Left lung (tissue), 10 donors: Measurements from ENCODE around the gene TMEM120A. TPM values are rescaled to one million over a fixed set of nuclear protein-coding genes. Genes with fewer than 3 reads are reported as not detected.

Experiments used
- ATAC-seq: fragments of 200-7000 bp; cut with Tn5 transposase; one replicate; pipeline ENCODE4 v1.9.1; 2020; ENCODE audit warnings: moderate library complexity
- DNase-seq, 4 donors: peaks; one replicate each; pipeline ENCODE4 v3.0.0-alpha.2; 2013 to 2020
- H3K27ac ChIP-seq, 2 donors: fragments of 200-600 bp; sonication (generic) in 1 of 2; one replicate each; pipeline versions ENCODE4 v1.5.0 to v1.8.0; 2020 to 2021
- H3K27me3 ChIP-seq, 2 donors: fragments of 200-600 bp; sonication (generic) in 1 of 2; one replicate each; pipeline versions ENCODE4 v1.5.0 to v1.8.0; 2020 to 2021
- H3K36me3 ChIP-seq, 2 donors: fragments of 200-600 bp; sonication (generic) in 1 of 2; one replicate each; pipeline versions ENCODE4 v1.5.0 to v1.8.0; 2020 to 2021
- H3K4me1 ChIP-seq, 2 donors: fragments of 200-600 bp; one replicate each; pipeline ENCODE4 v1.8.0; 2021
- H3K4me3 ChIP-seq, 2 donors: fragments of 200-600 bp; sonication (generic) in 1 of 2; one replicate each; pipeline versions ENCODE4 v1.5.0 to v1.8.0; 2020 to 2021; ENCODE audit warnings: mild to moderate bottlenecking in 1 of 2
- H3K9me3 ChIP-seq, 2 donors: fragments of 200-600 bp; sonication (generic) in 1 of 2; one replicate each; pipeline versions ENCODE4 v1.5.0 to v1.8.0; 2020 to 2021
- CTCF ChIP-seq, 2 donors: fragments of 200-600 bp; sonication (generic) in 1 of 2; IDR thresholded peaks; one replicate each; pipeline versions ENCODE4 v1.5.0 to v1.8.0; 2021; ENCODE audit warnings: antibody characterized with exemption in 2 of 2
- intact Hi-C, 2 donors: fragments of 100-400 bp; cut with DNase I; formaldehyde crosslinking; loops; one replicate each; pipeline versions ENCODE4 v1.11.2 to v1.14.2; 2022
- polyA plus RNA-seq, 6 donors: library from polyadenylated mRNA; unstranded; fragments of 120-200 nt; gene quantifications; one replicate each; pipeline ENCODE4 v1.2.1, GENCODE V29; 2013; ENCODE audit not compliant: insufficient read length in 6 of 6
- total RNA-seq, 2 donors: library from RNA; stranded (reverse); fragmentation: NEBNext Ultra II Directional; extraction: Animal tissue kit (Norgen Biotek cat#: 25700); gene quantifications; one replicate each; pipeline ENCODE4 v1.2.1, GENCODE V29; 2021
- donor health status: DM: no; HTN: yes; CAD: no.
- donor health status: DM: no; HTN: no; CAD: no.

TMEM120A gene
- total and polyA plus RNA-seq, 8 donors: 32.3 to 50.4 (median 38.4) TPM

GRCh38 chr7:75971309-75971960 is 23.0 kb downstream of the TMEM120A start:
- peaks cover 0 to 60% of the 10 kb centered on the region in 2 donors for H3K36me3 ChIP-seq
- ATAC-seq (no peak), DNase-seq (no peak)
- TF ChIP-seq CTCF (IDR thresholded peaks at IDR 0.05): no peak
- H3K27me3 ChIP-seq: no peaks in the 10 kb centered on the region
- peaks cover 20 to 48% of the 10 kb centered on the region in 2 donors for H3K4me1 ChIP-seq
- no peaks in the 10 kb centered on the region for H3K9me3 ChIP-seq
- H3K27ac ChIP-seq: peak overlapping the region in 1 of 2 donors; percentile 48
- no peak overlapping the region for H3K4me3 ChIP-seq
- intact Hi-C loops: no loop called here

- H3K36me3 ChIP-seq: peaks cover 0 to 64% of the 10 kb centered on the region in 2 donors
- no peak for ATAC-seq
- H3K4me3 ChIP-seq: no peak overlapping the region
- H3K27ac ChIP-seq: peak overlapping the region in 1 of 2 donors; percentile 41
- no peak for DNase-seq
- H3K27me3 ChIP-seq: no peaks in the 10 kb centered on the region
- peaks cover 20 to 60% of the 10 kb centered on the region in 2 donors for H3K4me1 ChIP-seq
- TF ChIP-seq CTCF (IDR thresholded peaks at IDR 0.05): no peak
- H3K9me3 ChIP-seq: no peaks in the 10 kb centered on the region
- intact Hi-C loops: no loop called here
Observed at GRCh38 chr7:75969704-75970498, 24.5 kb downstream of the TMEM120A start.

GRCh38 chr7:75969182-75969581 is 25.2 kb downstream of the TMEM120A start:
- no peak overlapping the region for H3K4me3 ChIP-seq
- H3K36me3 ChIP-seq: peaks cover 0 to 62% of the 10 kb centered on the region in 2 donors
- intact Hi-C loops: no loop called here
- DNase-seq: no peak
- no peaks in the 10 kb centered on the region for H3K9me3 ChIP-seq
- ATAC-seq: no peak
- H3K27ac ChIP-seq: peak overlapping the region in 1 of 2 donors; percentile 41
- H3K27me3 ChIP-seq: no peaks in the 10 kb centered on the region
- TF ChIP-seq CTCF (IDR thresholded peaks at IDR 0.05): no peak
- H3K4me1 ChIP-seq: peaks cover 20 to 60% of the 10 kb centered on the region in 2 donors

DNA sequence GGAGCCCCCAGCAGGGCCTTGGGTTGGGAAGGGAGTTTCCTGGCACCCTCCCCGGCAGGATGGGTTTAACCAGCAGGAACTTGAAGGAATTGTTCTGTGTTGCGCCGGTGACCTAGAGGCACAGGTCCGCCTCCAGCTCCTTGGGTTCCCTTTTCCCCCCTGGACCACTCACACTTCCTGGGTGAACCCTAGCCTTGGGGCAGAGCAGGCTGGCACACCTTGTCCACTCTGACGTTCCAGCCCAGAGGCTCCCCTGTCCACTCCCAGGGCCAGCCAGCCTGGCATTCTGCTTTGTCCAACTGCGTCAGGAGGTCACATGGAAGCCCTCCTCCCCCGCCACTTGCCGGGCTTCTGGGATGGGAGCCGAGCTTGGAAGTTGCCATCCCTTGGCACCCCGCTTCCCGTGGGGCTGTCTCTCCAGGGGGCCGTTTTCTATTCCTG is 25.8 kb downstream of the TMEM120A start:
- ATAC-seq (no peak), DNase-seq (no peak)
- no peak for TF ChIP-seq CTCF (IDR thresholded peaks at IDR 0.05)
- intact Hi-C loops: no loop called here
- peaks cover 0 to 62% of the 10 kb centered on the region in 2 donors for H3K36me3 ChIP-seq
- no peak overlapping the region for H3K4me3 ChIP-seq
- H3K4me1 ChIP-seq: peaks cover 20 to 60% of the 10 kb centered on the region in 2 donors
- no peaks in the 10 kb centered on the region for H3K27me3 ChIP-seq
- H3K27ac ChIP-seq: peak overlapping the region in 1 of 2 donors; percentile 71
- no peaks in the 10 kb centered on the region for H3K9me3 ChIP-seq

DNA sequence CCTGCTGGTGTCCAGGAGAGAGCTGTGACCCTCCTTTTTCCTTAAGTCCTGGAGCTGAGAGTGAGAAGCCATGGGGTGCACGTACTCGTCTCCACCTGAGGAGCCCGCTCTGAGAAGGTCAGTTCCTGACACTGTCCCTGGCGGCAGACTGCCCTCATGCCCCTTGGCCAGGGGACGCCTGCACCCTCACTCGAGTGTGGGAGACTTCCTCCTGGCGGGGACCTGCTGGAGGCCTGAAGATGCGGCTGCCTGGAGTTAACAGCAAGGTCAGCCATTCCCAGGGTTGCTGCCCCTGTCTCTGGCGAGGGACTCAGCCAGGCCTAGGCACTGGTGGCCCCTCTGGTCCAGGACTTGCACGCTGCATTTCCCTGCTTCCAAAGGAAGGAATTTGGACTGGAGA is 26.4 kb downstream of the TMEM120A start:
- Histone ChIP-seq H3K4me3 (no peak overlapping the region), H3K27ac (peak overlapping the region in 1 of 2 donors; percentile 71)

More for the DNA sequence above, 26.4 kb downstream of the TMEM120A start:
- Histone ChIP-seq H3K9me3 (no peaks in the 10 kb centered on the region), H3K4me1 (peaks cover 20 to 61% of the 10 kb centered on the region in 2 donors), H3K27me3 (no peaks in the 10 kb centered on the region), H3K36me3 (peaks cover 0 to 59% of the 10 kb centered on the region in 2 donors)
- no peak for TF ChIP-seq CTCF (IDR thresholded peaks at IDR 0.05)
- intact Hi-C loops: no loop called here
- DNase-seq (no peak), ATAC-seq (no peak)
